ENCODE results near the gene RMRP. TPM values are rescaled to one million over a fixed set of nuclear protein-coding genes. Genes with fewer than 3 reads are reported as not detected.

Gene RMRP
- 22,365 and 32,732 TPM in 2 replicates for total RNA-seq

DNA sequence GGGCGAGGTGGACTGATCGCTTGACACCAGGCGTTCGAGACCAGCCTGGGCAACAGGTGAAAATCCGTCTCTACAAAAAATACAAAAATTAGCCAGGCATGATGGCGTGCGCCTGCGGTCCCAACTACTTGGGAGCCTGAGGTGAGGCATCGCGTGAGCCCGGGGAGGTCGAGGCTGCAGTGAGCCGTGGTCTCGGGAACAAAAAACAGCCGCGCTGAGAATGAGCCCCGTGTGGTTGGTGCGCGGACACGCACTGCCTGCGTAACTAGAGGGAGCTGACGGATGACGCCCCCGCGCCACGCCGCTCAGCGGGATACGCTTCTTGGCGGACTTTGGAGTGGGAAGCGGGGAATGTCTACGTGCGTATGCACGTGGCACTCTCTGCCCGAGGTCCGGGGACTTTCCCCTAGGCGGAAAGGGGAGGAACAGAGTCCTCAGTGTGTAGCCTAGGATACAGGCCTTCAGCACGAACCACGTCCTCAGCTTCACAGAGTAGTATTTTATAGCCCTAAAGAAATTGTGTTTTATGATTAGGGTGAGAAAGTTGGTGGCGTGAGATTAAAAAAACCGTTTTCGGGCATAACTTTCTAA is at the start of gene RMRP:
Gene RMRP (minus strand): TSS at position 474 of the 591 bp plus-strand sequence.
- DNase-seq (ENCODE audit: low read depth, low spot score): peak; percentile 98

GRCh38 chr9:35706951-35707350 is 49.1 kb upstream of the RMRP start:
- DNase-seq (ENCODE audit: low read depth, low spot score): no peak

- no peak for DNase-seq (ENCODE audit: low read depth, low spot score)
These were observed 48.1 kb upstream of the RMRP start for GRCh38 chr9:35705836-35706430.

DNA sequence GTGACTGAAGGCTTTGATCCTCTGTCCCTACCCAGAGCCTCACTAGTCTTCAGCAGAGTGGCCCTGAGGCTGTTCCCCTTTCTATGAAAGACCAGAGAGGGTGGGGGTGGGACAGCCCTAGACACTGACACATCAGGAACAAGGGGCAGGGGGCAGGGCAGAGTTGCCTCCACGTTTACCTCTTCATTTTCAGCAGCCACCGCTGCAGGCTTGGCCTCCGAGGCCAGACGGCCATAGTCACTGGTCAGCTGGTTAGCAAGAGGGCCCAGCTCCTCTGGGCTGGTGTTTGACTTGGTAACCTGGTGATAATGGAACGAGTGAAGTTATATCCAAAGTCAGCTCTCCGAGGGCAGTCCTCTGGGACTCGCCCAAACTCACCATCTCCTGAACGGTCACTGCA is 47.6 kb upstream of the RMRP start:
- no peak for DNase-seq (ENCODE audit: low read depth, low spot score)

DNA sequence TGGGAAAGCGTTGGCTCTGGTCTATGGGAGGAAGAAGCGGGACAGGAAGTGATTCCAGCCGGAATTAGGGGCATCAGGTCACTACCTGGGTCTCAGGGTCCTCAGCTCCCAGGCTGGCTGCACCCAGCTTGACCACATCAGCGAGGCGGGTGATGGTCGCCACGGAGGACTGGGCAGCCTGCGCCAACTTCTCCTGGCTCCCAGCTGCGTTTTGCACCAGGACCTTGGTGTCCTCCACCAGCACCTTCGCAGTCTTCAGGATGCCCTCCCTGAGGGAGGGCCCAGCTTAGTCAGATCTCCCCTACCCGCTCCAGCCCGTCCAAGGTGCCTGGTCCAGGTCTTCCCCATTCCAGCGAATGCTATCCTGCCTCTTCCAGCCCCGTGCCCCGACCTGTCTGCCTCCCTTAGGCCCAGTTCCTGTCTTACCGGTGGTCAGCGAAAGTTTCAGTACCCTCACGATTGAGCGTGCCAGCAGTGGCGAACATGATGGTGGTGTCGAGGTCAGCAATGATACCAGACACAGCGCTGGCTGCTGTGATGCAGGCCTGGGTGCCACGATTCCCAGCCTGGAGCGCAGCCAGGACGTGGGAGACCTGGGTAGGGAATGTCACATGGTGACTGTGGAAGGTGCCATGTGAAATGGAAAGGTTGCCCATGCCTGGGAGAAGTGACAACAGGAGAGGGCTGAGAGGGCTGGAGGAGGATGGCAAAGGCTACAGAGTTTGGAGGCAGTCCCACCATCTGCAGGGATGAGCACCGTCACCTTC is 46.3 kb upstream of the RMRP start:
- DNase-seq (ENCODE audit: low read depth, low spot score): no peak

- no peak for DNase-seq (ENCODE audit: low read depth, low spot score)
These were observed 44.9 kb upstream of the RMRP start for GRCh38 chr9:35702696-35703095.

- DNase-seq (ENCODE audit: low read depth, low spot score): no peak
These were observed 43.1 kb upstream of the RMRP start for GRCh38 chr9:35700942-35701341.

DNA sequence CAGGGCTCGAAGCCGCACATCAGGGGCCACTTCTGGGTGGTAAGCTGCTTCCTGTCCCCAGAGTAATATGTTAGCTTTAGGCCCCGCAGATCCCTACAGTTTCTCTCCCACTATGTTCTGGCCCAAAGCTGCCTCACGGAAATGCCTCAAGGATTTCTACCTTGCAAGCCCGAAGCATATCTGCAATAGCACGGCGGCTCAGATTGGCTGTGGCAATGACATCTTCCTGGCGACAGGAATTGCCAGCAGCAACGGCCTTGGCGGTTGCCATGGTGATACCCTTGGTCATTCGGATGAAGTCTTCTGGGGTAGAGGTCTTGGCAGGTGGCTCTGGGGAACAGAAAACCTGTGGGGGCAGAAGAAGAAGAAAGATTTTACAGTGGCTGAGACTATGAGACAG is 42.2 kb upstream of the RMRP start:
- no peak for DNase-seq (ENCODE audit: low read depth, low spot score)

DNA sequence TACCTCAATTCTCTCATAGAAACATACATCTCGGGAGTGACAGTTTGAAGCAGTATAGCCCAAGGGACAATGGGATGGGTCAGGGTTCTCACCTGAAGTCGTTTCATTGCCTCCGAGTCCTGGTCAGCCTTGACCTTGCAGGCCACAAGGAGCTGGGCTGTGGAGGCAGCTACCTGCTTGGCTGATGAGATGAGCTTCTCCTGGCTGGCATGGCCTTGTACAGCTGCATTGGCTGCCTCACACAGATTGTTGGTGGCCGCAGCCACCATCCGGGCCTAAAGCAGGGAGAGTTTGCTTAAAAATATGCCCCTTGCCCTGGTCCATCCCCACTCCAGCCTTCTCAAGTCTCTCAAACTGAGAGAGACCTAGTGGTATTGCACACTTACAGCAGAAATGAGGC is 40.4 kb upstream of the RMRP start:
- DNase-seq (ENCODE audit: low read depth, low spot score): no peak

DNA sequence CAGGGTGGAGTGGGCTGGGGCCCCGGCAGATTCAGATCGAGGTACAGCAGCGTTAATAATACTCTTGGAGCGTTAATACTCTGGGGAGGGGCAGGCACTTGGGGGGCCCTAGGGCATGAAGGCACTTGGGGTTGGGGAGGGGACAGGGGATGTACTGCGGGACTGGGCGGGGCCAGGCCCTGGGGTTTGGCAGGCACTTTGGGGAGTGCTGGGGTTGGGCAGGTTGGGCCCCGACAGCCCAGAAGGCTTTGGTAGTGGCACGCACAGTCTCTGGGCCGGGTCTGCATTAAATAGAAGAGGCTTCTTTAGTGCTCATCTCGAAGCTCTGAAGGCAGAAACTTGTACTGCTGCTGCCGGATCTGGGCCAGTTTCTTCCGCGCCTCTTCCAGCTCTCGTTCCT is 39.7 kb upstream of the RMRP start:
- DNase-seq (ENCODE audit: low read depth, low spot score): no peak

- no peak for DNase-seq (ENCODE audit: low read depth, low spot score)
These were observed 38.8 kb upstream of the RMRP start for GRCh38 chr9:35696520-35697215.

GRCh38 chr9:35695943-35696401 is 38.2 kb upstream of the RMRP start:
- DNase-seq (ENCODE audit: low read depth, low spot score): no peak

DNA sequence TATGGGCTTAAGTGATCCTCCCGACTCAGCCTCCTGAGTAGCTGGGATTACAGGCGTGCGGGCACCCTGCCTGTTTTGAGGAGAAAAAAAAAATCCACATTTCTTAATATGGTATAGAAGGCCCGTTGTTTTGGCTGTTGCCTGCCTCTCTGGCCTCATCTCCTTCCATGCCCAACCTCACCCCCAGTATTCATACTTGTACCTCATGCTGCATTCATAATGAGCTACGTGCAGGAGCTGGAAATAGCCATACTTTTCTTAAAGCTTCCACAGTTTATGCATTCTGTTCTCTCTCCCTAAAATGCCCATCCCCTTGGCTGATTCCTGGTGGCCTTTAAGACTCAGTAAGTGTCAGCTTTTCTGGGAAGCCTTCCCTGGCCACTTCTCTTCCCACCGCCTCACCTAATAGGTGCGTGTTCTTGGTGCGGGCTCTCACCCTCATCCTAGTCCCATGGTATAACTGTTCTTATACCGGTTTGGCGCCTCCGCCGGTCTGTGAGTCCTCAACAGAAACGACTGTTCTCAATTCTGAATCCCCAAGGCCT is 34.0 kb upstream of the RMRP start:
- no peak for DNase-seq (ENCODE audit: low read depth, low spot score)

- no peak for DNase-seq (ENCODE audit: low read depth, low spot score)
These were observed 33.5 kb upstream of the RMRP start for GRCh38 chr9:35691334-35691650.

DNA sequence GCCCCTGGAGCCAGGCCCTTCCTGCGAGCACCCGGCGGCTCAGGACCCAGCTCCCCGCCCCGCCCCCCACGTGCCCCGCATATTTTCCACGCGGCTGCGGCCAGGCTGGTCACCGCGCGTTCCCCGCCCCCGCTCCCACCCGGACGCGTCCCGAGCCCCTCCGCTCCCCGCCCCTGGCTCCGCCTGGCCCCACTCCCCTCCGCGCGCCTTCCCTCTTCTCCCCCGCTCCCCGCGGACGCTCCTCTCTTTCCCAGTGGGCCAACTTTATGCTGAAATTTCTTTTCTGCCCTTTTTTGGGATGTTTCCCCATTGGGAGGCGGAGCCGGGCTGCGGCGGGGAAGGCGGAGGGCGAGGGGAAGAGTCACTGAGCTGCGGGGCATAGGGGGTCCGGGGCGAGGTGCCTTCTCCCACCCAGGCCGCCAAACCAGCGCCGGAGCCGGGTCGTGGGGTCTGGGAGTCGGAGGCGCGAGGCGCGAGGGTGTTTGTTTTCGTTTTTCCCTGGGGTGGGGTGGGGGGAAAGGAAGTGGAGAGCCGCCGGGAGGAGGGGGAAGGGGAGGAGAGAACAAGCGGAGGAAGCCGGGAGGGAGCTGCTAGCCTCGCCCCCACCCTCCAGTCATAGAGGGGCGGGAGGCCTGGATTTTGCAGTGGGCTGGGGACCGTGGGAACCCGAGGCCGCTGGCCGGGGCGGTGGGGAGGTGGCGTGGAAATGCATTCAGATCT is 33.0 kb upstream of the RMRP start:
- peak; percentile 33 for DNase-seq (ENCODE audit: low read depth, low spot score)

GRCh38 chr9:35690294-35690613 is 32.4 kb upstream of the RMRP start:
- DNase-seq (ENCODE audit: low read depth, low spot score): no peak

DNA sequence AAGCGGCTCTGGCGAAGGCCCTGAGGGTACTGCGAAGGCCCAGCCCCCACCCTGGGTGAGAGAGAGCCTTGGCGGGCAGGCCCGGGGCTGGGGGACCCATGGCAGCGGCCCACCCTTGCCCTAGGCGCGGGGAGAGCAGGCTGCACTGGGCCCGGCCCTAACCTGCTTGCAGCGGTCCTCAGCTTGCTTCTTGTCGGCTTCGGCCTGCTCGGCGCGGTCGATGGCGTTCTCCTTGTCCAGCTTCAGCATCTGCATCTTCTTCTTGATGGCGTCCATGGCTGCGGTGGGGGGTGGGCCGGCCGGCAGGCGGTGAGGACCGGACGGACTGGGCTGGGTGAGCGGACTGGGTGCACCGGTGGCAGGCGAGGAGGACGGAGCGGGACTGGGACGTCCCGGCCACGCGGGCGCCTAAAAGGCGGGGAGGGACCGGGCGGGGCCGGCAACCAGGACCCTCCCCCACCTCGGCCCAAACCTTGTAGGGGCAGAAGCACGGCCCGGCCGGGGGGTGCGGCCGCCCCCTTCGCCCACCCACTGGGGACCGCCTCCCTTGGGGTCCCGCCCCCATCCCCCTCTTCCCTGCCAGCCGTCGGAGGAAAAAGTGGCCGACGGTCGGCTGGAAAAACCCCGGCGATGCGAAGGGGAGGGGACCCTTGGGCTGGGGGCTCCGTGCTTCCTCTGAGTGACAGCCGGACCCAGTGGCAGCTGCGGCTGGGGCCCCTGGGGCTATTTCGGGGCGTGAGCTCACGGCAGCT is 31.9 kb upstream of the RMRP start, which contains the start of gene TPM2:
Gene TPM2 (minus strand): TSS at position 384 of the 752 bp plus-strand sequence. CDS start 108 bp downstream, at position 276.
- no peak for DNase-seq (ENCODE audit: low read depth, low spot score)

DNA sequence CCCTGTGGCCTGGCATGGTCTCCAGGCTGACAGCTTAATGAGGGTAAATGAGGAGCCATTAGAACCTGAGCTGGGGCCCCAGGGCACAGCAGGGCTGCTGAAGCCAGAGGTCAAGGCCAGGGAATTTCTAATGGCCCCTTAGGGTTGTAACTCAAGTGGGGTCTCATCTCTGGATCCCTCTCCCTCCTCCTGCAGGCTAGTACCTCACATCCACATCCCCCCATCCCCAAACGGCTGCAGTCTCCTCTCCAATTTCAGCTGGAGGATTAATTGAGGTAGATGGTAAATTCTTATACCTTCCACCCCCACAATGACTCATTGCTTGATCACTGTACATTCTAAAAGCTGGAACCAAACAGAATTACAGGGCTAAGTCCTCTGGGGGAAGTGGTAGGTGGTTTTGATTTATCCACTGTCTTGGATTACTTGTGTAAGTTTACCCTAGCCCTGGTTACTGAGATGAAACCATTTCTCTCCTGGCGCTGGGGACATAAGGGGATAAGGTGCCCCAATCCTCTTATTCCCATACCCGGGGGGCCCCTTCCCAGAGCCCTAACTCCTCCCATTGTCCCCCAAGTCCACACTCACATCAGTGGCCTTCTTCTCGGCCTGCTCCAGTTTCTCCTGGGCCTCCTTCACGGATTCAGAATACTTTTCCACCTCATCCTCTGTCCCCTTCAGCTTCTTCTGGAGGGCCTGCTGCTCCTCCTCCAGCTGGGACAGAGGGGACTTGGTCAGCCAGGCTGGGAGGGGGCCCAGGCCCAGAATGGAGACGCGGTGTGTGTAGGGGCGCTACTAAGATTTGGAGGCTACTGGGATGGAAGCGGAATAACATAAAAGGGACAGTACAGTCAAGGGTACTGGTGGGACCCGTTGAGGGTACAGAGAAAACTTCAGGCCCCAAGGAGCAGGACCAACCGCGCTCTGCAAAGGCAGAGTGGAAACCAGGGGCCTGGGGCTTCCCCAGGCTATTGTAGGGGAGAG is 31.0 kb upstream of the RMRP start:
- no peak for DNase-seq (ENCODE audit: low read depth, low spot score)

DNA sequence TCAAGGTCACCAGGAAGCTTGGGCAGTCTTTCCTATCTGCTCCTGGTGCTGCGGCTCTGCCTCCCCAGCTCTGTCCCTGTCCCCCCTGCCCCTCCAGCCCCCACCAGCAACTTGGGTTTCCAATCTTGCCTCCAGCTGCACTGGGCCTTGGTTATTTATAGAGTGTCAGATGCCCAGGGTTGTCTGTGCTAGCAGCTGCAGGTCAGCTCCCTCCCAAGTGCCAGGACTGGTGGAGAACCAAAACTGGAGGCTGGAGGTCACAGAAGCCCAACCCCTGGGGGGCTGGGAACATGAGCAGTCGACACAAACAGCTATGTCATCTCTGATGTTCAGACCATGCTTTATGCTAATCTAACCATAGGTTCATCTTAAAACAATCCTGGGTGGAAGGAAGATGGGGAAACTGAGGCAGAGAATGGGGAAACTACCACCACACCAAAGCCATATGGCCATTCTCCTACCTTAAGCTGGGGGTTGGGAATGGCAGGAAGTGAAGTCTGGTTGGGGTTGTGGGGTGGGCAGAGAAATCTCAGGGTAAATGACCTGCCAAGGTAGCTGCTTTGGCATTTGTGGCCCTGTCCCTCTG is 30.2 kb upstream of the RMRP start:
- DNase-seq (ENCODE audit: low read depth, low spot score): no peak

Data from pulmonary artery endothelial cell (primary cell).